PFSK-1 (cell line): ENCODE results near the gene CEBPG.

Source experiments
- FOXP2 ChIP-seq: optimal IDR thresholded peaks from 2 replicates; pipeline ENCODE3; 2011; ENCODE audit warnings: borderline replicate concordance, control low read depth, inconsistent platforms; ENCODE audit not compliant: insufficient read depth; ENCODE audit errors: extremely low read length, extremely low read depth
- POLR2AphosphoS5 ChIP-seq: IDR thresholded peaks from 2 replicates; pipeline ENCODE4 v1.6.1; 2012; ENCODE audit warnings: low read depth, mild to moderate bottlenecking, control low read depth, low read length, moderate library complexity
- REST ChIP-seq, 2 experiments: IDR thresholded peaks; 2 replicates each; pipeline versions ENCODE4 v1.6.1 to v1.8.0; 2011 to 2012; ENCODE audit warnings: low read depth in 2 of 2, low read length in 2 of 2, control low read depth in 1 of 2, inconsistent platforms in 1 of 2, mild to moderate bottlenecking in 1 of 2, moderate library complexity in 1 of 2; ENCODE audit not compliant: insufficient read depth in 1 of 2
- SIN3A ChIP-seq: IDR thresholded peaks from 2 replicates; pipeline ENCODE4 v1.6.1; 2012; ENCODE audit warnings: mild to moderate bottlenecking, low read length, moderate library complexity, borderline replicate concordance; ENCODE audit not compliant: insufficient read depth
- TAF1 ChIP-seq: IDR thresholded peaks from 2 replicates; pipeline ENCODE4 v1.6.1; 2012; ENCODE audit warnings: low read length, control low read depth, borderline replicate concordance; ENCODE audit not compliant: insufficient read depth

Gene CEBPG

GRCh38 chr19:33421368-33421767 is 47.9 kb downstream of the CEBPG start:
- no peak for TF ChIP-seq TAF1
- TF ChIP-seq FOXP2: no peak
- no peak for TF ChIP-seq POLR2AphosphoS5
- no peak for TF ChIP-seq REST (IDR thresholded peaks at IDR 0.05; ENCODE audit: insufficient read depth in 1 of 2, low read depth in 2 of 2, low read length in 2 of 2)
- no peak for TF ChIP-seq SIN3A

GRCh38 chr19:33422369-33423180 is 49.1 kb downstream of the CEBPG start:
- TF ChIP-seq POLR2AphosphoS5 (no peak), REST (IDR thresholded peaks at IDR 0.05; ENCODE audit: insufficient read depth in 1 of 2, low read depth in 2 of 2, low read length in 2 of 2) (no peak), SIN3A (no peak), FOXP2 (no peak), TAF1 (no peak)

- TF ChIP-seq REST (IDR thresholded peaks at IDR 0.05; ENCODE audit: insufficient read depth in 1 of 2, low read depth in 2 of 2, low read length in 2 of 2): no peak
- TF ChIP-seq TAF1: no peak
- TF ChIP-seq POLR2AphosphoS5: no peak
- TF ChIP-seq SIN3A: no peak
- no peak for TF ChIP-seq FOXP2
Observed at GRCh38 chr19:33424181-33424580, 50.7 kb downstream of the CEBPG start.

GRCh38 chr19:33426621-33427361 is 53.3 kb downstream of the CEBPG start:
- TF ChIP-seq POLR2AphosphoS5 (no peak), FOXP2 (no peak), TAF1 (no peak), REST (IDR thresholded peaks at IDR 0.05; ENCODE audit: insufficient read depth in 1 of 2, low read depth in 2 of 2, low read length in 2 of 2) (no peak), SIN3A (no peak)
